ENCODE results near the gene VPS54.
A peak's percentile ranks its signal among the peaks of the same experiment; 100 is the strongest.
"Not testable (repeated sequence)": the region's sequence is repeated elsewhere in the genome, so short reads cannot be mapped to it uniquely, and the experiment has no call there.

VPS54 gene

DNA sequence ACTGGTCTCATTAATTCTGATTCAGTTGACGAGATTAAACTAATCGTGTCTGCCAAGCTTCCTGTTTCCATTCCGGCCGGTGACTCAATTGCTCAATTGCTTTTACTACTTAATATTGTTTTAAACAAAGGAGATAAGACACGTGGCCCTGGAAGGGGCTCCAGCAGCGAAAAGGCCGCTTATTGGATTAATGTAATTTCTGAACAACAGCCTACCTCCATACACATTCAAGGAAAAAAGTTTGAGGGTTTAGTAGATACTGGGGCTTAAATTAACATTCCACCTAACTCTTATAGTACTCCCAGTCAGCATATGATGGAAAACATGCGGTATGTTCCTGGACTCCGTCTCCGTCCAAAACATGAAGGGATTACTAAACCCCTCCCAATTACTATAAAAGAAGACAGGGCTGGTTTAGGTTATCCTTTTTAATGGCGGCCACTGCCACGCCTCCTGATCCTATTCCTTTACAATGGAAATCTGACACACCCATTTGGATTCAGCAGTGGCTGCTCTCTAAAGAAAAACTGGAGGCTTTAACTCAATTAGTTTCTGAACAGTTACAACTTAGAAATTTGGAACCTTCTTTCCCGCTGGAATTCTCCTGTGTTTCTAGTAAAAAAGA, 27.1 kb downstream of the VPS54 start:
- no peak for DNase-seq (ENCODE audit: low spot score)

DNA sequence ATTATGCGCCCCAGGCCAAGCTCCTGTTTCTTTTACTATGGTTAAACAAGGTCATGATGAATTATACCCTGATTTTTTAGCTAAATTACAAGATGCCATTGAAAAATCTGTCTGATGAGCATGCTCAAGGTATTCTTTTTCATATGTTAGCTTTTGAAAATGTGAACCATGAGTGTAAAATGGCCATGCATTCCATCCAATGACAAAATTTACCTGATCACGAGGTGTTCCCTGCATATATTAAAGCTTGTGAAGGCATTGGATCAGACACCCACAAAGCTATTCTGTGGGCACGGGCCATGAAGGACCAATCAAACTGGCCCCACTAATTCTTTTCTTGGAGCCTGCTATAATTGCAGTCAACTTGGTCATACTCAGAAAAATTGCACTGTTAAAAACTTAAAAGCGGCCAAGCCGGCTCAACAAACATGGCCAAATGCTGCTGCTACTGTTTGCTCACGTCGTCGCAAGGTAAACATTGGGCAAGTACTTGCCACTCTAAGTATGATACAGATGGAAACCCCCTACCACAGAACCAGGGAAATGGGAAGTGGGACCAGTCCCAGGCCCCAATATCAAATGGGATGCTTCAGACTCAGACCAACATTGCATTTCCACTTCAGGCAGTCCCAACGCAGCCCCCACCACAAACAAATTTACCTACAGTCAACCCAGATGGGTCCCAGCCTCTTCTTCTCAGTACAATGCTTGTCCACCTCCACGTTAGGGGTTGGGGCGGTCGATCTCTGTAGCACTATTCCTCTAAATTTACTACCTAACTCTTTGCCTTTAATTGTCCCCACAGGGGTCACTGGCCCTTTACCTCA, 27.8 kb downstream of the VPS54 start:
- DNase-seq (ENCODE audit: low spot score), result not testable (repeated sequence)

DNA sequence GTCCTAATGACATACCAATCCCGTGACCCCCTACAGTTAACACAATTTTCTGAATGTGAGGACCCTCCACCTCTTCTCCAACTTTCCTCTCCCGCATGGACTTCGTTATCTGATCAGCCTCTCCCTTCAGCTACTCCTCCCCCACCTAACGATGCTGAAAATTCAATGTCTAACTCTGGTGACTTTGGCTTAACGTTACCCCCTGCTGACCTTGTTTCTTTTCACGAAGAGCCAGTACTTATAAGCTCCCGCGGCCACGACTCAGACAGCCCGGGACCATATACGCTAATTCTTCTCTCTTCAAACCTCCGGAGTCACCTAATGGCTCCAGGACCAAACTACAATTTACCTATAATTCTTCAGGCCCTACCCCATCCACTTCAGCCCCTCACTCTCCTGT, 29.2 kb downstream of the VPS54 start:
- DNase-seq (ENCODE audit: low spot score), result no peak

DNA sequence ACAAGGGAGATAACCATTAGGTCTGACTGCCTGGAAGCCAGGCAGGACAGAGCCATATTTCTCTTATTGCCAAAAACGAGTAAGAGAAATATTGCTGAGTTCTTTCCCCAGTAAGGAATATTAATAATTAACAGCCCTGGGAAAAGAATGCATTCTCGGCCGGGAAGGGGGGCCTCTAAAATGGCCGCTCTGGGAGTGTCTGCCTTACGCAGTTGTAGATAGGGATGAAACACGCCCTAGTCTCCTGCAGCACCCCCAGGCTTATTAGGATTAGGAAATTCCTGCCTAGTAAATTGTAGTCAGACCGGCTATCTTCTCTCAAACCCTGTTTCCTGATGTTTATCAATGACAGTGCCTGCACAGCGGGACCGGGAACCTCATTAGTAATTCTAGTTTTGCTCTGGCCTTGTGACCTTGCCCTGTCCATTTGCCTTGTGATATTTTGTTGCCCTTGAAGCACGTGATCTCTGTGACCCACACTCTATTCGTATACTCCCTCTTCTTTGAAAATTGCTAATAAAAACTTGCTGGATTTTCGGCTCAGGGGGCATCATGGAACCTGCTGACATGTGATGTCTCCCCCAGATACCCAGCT, 30.3 kb downstream of the VPS54 start:
- DNase-seq (ENCODE audit: low spot score), result not testable (repeated sequence)

DNA sequence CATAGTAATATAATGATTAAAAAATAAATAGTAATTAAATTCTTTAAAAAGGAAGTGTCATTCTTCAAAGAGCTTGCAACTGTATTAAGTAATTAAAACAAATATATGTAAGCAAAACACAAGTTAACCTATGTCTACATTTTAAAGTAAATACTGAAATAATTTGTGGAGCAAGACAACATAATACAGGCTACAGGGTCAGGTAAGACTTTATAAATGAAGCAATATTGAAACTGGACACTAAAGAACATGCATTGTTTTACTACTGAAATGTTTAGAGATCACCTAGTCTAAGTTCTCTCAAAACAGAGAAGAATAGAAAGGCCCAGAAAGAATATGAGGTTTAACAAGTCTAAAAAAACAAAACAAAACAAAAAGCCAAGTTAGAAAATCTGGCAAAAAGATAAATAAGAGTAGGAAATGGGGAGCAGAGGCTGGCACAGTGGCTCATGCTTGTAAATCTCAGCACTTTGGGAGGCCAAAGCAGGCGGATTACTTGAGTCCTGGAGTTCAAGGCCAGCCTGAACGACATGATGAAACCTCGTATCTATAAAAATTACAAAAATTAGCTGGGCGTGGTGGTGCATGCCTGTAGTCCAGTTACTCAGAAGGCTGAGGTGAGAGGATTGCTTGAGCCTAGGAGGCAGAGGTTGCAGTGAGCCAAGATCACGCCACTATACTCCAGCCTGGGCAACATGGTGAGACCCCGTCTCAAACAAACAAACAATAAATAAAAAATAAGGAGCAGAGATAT, 34.4 kb downstream of the VPS54 start:
- DNase-seq (ENCODE audit: low spot score), result no peak

DNA sequence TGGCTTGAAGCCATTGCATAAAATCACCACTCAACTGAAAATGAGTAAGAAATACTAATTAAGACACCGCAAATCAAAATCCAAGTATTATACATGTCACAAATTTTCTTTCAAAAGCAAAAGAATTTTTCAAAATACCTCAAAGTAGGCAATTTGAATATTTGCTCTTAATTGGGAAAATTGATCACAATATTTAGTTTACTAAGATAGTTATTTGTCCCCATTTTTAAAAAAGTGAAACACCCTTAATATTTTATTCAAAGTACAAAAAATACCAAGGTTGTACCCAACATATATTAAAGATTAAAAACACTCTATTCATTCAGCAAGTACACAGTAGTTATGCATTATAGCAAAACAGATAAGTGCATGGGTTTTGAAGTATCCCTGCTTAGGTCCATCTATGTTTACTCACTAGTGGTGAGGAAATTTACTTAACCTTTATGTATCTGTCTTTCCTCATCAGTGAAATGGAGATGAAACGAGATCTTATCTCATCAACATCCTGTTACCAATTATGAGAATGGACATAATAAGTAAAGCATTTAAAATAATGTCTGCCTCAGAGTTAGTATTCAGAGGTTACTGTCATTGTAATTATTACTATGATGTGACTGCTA, 35.1 kb downstream of the VPS54 start:
- DNase-seq (ENCODE audit: low spot score), result no peak

DNA sequence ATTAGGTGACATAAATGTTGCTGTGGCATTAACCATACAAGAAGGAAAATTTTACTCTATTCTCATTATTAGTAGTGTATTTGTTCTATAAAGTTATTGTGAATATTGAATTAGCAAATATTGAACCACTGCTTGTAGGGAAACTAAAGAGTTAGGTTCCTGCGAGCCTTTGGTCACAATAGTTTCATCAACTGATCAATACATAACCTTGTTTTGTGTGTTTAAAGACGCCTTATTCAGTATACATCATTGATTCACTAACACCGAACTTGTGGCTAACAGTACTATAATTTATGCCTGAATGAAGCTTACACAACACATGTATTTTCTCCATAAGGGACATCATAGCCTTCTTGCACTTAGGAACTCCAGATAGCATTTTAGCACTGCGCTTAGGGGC, 36.9 kb downstream of the VPS54 start:
- no peak for DNase-seq (ENCODE audit: low spot score)

DNA sequence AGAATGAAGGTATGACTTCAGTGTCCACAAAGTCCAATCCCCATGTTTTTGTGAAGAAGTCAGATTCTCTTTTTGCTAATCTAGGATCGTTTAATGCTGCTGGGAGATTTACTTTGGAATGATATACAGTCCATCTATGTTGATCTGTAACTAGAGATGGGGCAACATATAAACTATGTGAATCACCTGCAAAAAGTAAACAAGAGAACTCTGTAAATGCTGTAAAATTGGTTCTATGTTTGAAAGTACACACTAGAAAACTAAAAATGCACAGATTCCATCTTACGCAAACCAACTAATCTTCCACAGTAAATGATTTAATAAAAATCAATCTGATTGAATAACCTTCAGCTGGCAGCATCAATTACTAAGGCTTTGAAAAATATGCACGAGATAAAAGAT, 37.5 kb downstream of the VPS54 start:
- DNase-seq (ENCODE audit: low spot score), result no peak

DNA sequence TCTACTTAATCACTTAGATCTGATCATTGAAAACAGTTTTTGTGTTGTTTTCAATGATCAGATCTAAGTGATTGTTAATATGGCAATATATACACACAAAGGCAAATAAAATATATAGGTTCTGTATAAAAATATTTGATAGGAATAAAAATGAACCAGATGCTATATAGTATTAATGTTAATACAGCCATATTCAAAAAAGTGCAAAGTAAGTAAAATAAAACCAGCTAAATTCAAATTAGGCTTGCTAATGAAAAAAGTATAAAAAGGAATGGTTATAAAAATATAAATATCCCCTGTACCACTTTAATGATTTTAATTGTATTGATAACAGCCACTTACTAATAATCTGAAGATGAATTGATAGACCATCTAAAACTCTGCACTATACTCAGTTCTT, 38.4 kb downstream of the VPS54 start:
- DNase-seq (ENCODE audit: low spot score), result no peak

DNA sequence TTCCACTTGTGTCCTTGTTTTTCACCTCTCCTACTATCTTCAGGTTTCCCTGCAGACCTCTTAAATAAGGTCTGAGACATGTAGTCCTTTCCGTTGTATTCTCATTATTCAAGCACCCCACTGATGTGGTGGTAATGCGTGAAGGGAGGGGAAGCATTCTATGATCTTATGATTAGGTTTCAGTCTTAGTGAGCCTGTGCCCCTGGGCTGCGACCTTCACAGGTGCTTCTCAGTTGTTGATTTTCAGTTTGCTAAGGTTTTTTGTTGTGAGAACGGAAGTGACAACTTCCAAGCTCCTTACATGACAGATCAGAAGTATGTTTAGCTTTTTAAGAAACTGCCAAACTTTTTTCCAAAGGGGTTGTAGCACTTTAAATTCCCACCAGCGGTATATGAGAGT, 41.3 kb downstream of the VPS54 start:
- no peak for DNase-seq (ENCODE audit: low spot score)

DNA sequence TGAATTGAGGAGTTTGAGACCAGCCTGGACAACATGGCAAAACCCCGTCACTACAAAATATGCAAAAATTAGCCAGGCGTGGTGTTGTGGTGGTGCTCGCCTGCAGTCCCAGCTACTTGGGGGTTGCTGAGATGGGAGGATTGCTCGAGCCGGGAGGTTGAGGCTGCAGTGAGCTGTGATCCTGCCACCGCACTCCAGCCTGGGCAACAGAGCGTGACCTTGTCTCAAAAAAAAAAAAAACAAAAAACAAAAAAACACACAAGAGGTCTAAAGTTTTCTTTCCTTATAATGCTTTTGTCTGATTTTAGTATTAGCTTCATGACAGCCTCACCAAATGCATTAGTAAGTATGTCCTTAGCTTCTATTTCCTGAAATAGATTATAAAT, 43.1 kb downstream of the VPS54 start:
- DNase-seq (ENCODE audit: low spot score), result no peak

DNA sequence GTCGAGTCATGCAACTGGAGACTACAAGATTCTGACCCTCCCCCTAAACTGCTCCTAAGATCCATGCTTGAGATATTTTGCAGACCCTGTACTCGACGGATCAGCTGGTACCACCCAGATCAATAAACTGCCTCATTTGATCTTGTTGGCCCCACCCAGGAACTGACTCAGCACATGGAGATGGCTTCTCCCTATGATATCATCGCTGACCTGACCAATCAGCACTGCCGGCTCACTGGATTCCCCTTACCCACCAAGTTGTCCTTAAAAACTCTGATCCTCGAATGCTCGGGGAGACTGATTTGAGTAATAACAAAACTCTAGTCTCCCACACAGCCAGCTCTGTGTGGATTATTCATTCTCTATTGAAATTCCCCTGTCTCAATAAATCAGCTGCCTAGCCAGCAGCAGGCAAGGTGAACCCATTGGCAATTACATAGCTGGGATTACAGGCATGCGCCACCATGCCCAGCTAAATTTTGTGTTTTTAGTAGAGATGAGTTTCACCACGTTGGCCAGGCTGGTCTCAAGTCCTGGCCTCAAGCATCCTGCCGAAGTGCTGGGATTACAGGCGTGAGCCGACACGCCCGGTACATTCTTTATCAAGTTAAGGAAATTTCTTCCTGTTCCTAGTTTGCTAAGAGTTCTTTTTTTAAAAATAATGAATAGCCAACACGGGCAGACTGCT, 43.6 kb downstream of the VPS54 start:
- no peak for DNase-seq (ENCODE audit: low spot score)

DNA sequence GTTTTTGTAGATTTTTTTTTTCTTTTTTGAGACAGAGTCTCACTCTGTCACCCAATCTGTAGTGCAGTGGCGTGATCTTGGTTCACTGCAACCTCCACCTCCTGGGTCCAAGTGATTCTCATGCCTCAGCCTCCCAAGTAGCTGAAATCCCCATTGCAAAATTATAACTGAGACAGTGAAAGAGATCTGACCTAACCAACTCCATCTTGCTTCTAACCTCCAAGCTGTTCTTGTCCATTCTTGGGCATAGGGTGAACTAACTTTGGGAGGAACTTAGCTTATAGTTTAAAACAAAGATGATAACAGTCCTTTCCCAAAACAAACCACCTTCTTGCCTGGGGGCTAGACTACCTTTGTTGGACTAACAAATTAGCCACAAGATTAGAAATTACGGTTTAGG, 44.2 kb downstream of the VPS54 start:
- DNase-seq (ENCODE audit: low spot score), result not testable (repeated sequence)

DNA sequence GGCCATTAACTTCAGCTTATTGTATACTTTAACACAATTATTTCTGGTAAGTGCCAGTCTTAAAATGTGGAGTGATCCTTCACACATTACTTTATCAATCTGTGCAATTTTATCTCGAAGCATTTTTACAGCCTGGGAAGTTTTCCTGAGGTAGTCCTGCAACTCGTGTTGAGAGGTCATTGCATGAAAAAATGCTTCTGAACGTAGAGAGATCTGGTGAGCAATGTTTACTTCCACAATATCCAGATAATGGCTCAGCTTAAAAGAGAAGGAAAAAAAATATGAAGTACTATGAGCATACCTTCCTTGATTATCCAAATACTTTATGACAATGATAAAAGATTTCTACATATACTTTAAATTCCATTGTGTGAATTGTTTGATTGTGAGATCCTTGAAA, 57.0 kb downstream of the VPS54 start:
- DNase-seq (ENCODE audit: low spot score), result no peak

DNA sequence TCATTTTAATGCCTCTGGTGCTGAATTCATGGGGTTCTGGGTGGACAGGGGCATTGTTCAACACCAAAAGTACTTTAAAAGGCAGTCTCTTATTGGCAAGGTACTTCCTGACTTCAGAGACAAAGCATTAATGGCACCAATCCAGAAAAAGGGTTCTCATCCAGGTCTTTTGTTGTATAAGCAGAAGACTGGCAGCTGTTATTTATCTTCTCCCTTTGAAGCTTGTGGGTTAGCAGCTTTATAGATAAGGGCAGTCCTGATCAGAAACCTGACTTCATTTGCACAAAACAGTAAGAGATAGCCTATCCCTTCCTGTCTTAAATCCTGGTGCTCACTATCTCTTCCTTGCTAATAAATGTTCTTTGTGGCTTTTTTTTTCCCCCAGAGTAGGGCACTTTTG, 68.8 kb downstream of the VPS54 start:
- no peak for DNase-seq (ENCODE audit: low spot score)

DNA sequence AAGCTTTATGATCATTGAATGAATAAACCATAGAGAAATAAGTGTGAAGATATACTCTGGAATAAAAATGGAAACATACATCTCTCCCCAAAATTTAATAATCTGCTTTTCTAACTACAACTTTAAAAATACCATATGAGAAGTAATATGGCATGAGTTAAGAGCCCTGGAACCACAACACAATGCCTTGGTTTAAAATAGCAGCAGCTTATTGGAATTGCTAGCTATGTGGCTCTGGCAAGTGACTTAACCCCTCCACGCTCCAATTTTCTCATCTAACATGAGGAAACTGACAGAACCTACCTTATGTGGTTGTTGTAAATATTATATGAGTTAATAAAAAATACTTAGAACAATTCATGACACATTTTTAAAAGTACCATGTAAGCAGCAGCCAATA, 76.4 kb downstream of the VPS54 start:
- DNase-seq (ENCODE audit: low spot score), result no peak

DNA sequence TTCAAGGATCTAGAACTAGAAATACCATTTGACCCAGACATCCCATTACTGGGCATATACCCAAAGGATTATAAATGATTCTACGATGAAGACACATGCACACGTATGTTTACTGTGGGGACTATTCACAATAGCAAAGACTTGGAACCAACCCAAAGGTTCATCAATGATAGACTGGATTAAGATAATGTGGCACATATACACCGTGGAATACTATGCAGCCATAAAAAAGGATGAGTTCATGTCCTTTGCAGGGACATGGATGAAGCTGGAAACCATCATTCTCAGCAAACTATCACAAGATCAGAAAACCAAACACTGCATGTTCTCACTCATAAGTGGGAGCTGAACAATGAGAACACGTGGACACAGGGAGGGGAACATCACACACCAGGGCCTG, 87.1 kb downstream of the VPS54 start:
- DNase-seq (ENCODE audit: low spot score), result not testable (repeated sequence)

DNA sequence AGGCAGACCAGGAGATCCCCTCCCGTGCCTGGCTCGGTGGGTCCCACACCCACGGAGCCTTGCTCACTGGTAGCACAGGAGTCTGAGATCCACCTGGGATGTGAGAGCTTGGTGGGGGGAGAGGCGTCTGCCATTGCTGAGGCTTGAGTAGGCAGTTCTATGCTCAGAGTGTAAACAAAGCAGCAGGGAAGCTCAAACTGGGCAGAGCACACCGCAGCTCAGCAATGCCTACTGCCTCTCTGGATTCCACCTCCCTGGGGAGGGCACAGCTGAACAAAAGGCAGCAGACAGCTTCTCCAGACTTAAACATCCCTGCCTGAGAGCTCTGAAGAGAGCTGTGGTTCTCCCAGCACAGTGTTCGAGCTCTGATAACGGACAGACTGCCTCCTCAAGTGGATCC, 92.4 kb downstream of the VPS54 start:
- no peak for DNase-seq (ENCODE audit: low spot score)

DNA sequence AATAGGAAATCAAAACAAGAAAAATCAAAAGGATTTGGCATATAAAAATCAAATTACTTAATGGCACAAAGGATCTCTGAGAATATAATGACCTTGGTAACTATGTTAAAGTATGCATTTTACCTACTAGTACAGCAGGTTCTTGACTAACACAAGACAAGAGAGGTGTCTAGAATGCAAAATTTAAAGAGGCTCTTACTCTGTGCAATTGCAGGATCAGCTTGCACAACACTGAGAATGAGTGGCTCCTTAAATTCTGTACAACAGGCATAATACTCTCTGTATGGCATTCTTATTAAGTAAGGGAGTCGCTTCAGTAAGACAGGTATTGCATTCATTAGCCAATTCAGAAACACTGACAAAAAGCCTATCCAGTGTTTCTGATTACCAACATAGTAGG, 104.9 kb downstream of the VPS54 start:
- no peak for DNase-seq (ENCODE audit: low spot score)

DNA sequence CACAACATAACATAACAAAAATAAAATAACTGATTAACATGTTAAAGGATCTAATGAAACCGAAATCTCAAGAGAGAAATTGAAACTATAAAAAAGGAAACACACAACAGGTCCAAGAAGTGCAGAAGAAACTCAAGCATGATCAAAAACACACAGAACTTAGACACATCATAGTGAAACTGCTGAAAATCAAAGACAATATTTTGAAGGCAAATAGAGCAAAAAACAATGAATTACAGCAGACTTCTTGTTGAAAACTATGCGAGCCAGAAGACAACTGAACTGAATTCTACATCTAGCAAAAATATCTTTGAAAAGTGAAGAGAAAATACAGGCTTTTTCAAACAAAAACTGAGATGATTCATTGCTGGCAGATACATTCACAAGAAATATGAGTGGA, 116.2 kb downstream of the VPS54 start:
- peak; percentile 2 for DNase-seq (ENCODE audit: low spot score)

DNA sequence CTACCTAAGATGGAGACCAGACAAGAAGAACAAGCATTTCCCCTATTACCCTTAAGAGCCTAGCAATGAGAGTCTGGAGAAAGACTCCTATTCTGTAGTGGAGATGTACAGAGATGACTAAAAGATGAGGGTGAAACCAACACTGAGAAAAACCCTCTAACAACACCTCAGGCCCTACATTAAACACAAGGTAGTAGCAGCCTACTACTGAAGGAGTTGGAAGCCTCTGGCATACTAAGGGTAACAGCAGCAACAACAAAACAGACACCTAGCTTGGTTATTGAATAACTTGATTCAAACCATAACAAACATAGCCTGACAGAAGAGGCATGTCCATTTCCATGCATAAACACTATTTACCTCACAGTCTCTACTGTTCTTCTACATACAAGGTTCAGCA, 117.1 kb downstream of the VPS54 start:
- no peak for DNase-seq (ENCODE audit: low spot score)

DNA sequence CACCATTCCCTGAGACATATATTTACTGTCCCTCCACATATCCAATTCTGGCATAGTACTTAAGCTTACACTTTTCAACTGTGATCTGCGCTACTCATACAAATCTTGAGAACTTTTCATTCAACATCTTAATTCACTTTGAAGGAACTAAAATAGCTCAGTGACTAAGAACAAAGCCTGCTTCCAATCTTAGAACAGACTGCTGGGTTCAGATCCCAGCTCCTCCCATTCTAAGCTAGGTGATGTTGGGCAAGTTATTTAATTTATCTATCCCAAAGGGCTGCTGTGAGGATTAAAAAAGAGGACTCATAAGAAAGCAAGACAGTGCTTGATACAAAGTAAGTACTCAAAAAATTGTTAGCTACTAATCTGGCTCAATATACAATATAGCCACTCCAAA, 119.6 kb downstream of the VPS54 start:
- no peak for DNase-seq (ENCODE audit: low spot score)
